ENCODE measurements around the gene TICAM2.
"Not testable (repeated sequence)": the region's sequence is repeated elsewhere in the genome, so short reads cannot be mapped to it uniquely, and the experiment has no call there.

Gene TICAM2

GRCh38 chr5:115601701-115602590 is at the start of gene TICAM2:
Gene TICAM2 (minus strand): TSS chr5:115602479. CDS start chr5:115581256, 21,223 bp downstream.
- peak; percentile 43 for DNase-seq
- in situ Hi-C loops (cut with HindIII; ENCODE audit: low pct_ligation_motif_present, low sequenced_read_pairs), result no loop called here
- Histone ChIP-seq H3K27me3 (replicated peaks) (no peaks in the 10 kb centered on the region), H3K27ac (peak within 1 kb of the TSS; percentile 91), H3K4me3 (ENCODE audit: low read depth, low read length) (peak within 1 kb of the TSS; percentile 68), H3K36me3 (replicated peaks) (no peaks in the 10 kb centered on the region)
- TF ChIP-seq, protein P1, sequence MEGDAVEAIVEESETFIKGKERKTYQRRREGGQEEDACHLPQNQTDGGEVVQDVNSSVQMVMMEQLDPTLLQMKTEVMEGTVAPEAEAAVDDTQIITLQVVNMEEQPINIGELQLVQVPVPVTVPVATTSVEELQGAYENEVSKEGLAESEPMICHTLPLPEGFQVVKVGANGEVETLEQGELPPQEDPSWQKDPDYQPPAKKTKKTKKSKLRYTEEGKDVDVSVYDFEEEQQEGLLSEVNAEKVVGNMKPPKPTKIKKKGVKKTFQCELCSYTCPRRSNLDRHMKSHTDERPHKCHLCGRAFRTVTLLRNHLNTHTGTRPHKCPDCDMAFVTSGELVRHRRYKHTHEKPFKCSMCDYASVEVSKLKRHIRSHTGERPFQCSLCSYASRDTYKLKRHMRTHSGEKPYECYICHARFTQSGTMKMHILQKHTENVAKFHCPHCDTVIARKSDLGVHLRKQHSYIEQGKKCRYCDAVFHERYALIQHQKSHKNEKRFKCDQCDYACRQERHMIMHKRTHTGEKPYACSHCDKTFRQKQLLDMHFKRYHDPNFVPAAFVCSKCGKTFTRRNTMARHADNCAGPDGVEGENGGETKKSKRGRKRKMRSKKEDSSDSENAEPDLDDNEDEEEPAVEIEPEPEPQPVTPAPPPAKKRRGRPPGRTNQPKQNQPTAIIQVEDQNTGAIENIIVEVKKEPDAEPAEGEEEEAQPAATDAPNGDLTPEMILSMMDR (IDR thresholded peaks at IDR 0.05; ENCODE audit: low read depth, low read length, missing control alignments), result peak; percentile 33

DNA sequence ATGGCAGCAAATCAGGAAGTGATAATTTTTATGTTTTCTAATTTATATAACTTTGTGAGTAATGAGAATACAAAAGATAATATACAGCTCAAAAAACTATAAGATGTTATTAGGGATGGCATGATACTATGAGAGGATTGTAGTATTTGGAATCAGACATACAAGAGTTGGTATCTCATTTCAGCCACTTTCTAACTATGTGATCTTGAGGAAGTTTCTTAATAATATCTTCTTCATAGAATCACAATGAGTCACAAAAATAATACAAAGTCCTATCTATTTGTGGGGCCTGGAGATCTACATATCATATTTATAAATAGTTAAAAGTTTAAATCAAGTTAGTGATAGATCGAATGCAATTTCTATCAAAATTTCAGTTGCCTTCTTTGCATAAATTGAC is 47.3 kb upstream of the TICAM2 start:
- Histone ChIP-seq H3K4me3 (ENCODE audit: low read depth, low read length) (no peak overlapping the region), H3K27me3 (replicated peaks) (no peaks in the 10 kb centered on the region), H3K36me3 (replicated peaks) (no peaks in the 10 kb centered on the region), H3K27ac (no peak overlapping the region)
- TF ChIP-seq, protein P1 (IDR thresholded peaks at IDR 0.05; ENCODE audit: low read depth, low read length, missing control alignments), result no peak
- no peak for DNase-seq
- in situ Hi-C loops (cut with HindIII; ENCODE audit: low pct_ligation_motif_present, low sequenced_read_pairs), result no loop called here

DNA sequence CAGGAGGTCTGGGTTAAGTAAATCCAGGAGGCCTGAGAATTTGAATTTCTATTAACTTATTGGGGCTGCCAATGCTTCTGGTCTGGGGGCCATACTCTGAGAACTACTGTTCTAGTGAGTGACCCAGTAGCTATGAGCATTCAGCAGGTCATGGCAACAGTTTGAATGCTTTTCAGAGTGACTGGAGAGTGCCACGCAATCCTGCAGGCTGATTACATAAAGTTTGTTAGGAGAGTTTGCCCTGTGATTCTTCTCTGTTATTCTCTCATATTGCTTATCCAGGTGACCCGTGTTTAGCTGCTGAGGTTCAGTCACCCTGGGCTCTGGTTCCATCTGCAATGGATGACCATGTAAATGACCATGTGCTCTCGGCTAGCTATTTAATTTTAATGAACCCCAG is 45.8 kb upstream of the TICAM2 start:
- Histone ChIP-seq H3K27me3 (replicated peaks) (no peaks in the 10 kb centered on the region), H3K36me3 (replicated peaks) (no peaks in the 10 kb centered on the region), H3K4me3 (ENCODE audit: low read depth, low read length) (no peak overlapping the region), H3K27ac (no peak overlapping the region)
- in situ Hi-C loops (cut with HindIII; ENCODE audit: low pct_ligation_motif_present, low sequenced_read_pairs), result no loop called here
- TF ChIP-seq, protein P1 (IDR thresholded peaks at IDR 0.05; ENCODE audit: low read depth, low read length, missing control alignments), result no peak
- no peak for DNase-seq

DNA sequence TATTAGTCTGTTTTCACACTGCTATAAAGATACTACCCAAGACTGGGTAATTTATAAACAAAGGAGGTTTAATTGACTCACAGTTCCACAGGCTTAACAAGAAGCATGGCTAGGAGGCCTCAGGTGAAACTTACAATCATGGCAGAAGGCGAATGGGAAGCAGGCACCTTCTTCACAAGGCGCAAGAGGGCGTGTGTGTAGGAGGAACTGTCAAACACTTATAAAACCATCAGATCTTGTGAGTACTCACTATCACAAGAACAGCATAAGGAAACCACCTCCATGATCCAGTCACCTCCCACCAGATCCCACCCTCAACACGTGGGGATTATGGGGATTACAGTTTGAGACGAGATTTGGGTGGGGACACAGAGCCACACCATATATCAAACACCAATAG is 43.1 kb upstream of the TICAM2 start:
- H3K27ac ChIP-seq; H3K4me3 ChIP-seq (ENCODE audit: low read depth, low read length); H3K27me3 ChIP-seq (replicated peaks); H3K36me3 ChIP-seq (replicated peaks); in situ Hi-C loops (cut with HindIII; ENCODE audit: low pct_ligation_motif_present, low sequenced_read_pairs); DNase-seq: not testable (repeated sequence)

DNA sequence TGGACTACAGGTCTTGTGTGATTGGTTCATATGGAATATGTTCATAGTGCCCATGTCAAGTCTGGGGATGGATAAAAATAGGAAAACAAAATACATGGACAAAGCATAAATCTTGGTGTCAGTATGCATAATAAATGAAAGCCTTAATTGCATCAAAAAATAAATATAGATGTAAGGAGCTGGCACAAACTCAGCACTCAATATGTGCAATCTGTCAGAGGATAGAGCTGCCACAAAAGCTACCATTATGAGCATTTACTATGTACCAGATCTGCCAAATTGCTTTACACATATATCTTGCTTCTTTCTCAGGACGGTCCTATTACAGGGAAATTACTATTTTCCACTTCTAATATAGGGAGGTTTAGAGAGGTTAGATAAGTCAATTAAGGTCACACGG is 41.8 kb upstream of the TICAM2 start:
- in situ Hi-C loops (cut with HindIII; ENCODE audit: low pct_ligation_motif_present, low sequenced_read_pairs), result no loop called here
- Histone ChIP-seq H3K36me3 (replicated peaks) (no peaks in the 10 kb centered on the region), H3K4me3 (ENCODE audit: low read depth, low read length) (no peak overlapping the region), H3K27ac (no peak overlapping the region), H3K27me3 (replicated peaks) (no peaks in the 10 kb centered on the region)
- DNase-seq, result no peak
- TF ChIP-seq, protein P1 (IDR thresholded peaks at IDR 0.05; ENCODE audit: low read depth, low read length, missing control alignments), result no peak

DNA sequence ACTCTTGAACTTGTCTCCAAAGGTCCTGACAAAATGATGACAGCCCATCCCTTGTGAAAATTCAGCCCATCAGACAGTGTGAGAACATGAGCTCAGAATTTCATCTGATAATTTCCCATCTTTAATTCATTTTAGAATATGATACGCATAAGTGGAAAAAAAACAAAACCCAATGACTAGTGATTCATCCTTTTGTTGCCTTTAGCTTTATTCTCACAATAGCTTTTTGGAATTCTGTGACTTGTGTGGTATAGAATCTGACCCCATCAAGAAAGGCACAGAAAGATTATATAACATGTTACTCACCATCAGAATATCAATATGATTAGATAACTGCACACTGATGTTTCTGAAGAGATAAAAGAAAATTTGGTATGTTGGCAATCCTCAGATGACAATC is 39.7 kb upstream of the TICAM2 start:
- H3K27ac ChIP-seq, result no peak overlapping the region
- DNase-seq, result peak; percentile 29
- TF ChIP-seq, protein P1 (IDR thresholded peaks at IDR 0.05; ENCODE audit: low read depth, low read length, missing control alignments), result no peak

More for the DNA sequence above, 39.7 kb upstream of the TICAM2 start:
- Histone ChIP-seq H3K36me3 (replicated peaks) (no peaks in the 10 kb centered on the region), H3K27me3 (replicated peaks) (no peaks in the 10 kb centered on the region), H3K4me3 (ENCODE audit: low read depth, low read length) (no peak overlapping the region)
- in situ Hi-C loops (cut with HindIII; ENCODE audit: low pct_ligation_motif_present, low sequenced_read_pairs), result no loop called here
